ENCODE measurements around the gene IGSF21. TPM values are rescaled to one million over a fixed set of nuclear protein-coding genes. Genes with fewer than 3 reads are reported as not detected.

IGSF21 gene
- total RNA-seq, 1 donor from 2014 or later: 3.2 TPM

- intact Hi-C loops (cut with DNase I): no loop called here
- no peak for DNase-seq (ENCODE audit: extremely low spot score in 2 of 2)
- H3K4me1 ChIP-seq: peaks cover 40% of the 10 kb centered on the region
- peaks cover 14% of the 10 kb centered on the region for H3K27me3 ChIP-seq
- H3K27ac ChIP-seq: no peak overlapping the region
- TF ChIP-seq CTCF (IDR thresholded peaks at IDR 0.05) (no peak), POLR2AphosphoS5 (IDR thresholded peaks at IDR 0.05; ENCODE audit: insufficient read depth in 1 of 2, low read depth in 1 of 2) (no peak), POLR2A (IDR thresholded peaks at IDR 0.05) (no peak)
- H3K9me3 ChIP-seq: no peaks in the 10 kb centered on the region
- no peaks in the 10 kb centered on the region for H3K36me3 ChIP-seq
- peak overlapping the region; percentile 19 to 35 for H3K4me3 ChIP-seq
These were observed 3.4 kb downstream of the IGSF21 start for GRCh38 chr1:18110968-18111367.

- Histone ChIP-seq H3K4me1 (peaks cover 40% of the 10 kb centered on the region), H3K9me3 (no peaks in the 10 kb centered on the region), H3K36me3 (no peaks in the 10 kb centered on the region), H3K27me3 (peaks cover 14% of the 10 kb centered on the region), H3K27ac (no peak overlapping the region), H3K4me3 (no peak overlapping the region)
- no peak for DNase-seq (ENCODE audit: extremely low spot score in 2 of 2)
- intact Hi-C loops (cut with DNase I): no loop called here
- TF ChIP-seq POLR2A (IDR thresholded peaks at IDR 0.05) (no peak), CTCF (IDR thresholded peaks at IDR 0.05) (no peak), POLR2AphosphoS5 (IDR thresholded peaks at IDR 0.05; ENCODE audit: insufficient read depth in 1 of 2, low read depth in 1 of 2) (no peak)
These were observed 4.2 kb downstream of the IGSF21 start for GRCh38 chr1:18111605-18112297.

DNA sequence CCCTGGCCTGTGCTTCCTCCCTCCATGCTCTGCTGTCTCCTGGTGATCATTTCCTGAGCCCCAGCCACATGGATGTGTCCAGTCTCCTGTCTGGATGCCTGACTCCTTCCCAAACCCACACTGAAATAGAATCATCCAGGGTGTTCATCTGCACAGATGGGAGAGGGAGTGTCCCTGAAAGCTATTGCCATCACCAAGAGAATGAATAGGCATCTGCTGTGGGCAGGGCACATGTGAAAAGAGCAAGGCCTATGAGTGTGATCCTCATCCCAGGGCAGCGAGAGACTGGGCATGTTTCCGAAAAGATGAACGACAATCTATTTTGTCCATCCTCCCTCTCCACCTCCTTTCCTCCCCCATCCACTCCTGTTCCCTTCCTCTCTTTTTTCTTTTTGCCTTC lies 5.0 kb downstream of the IGSF21 start:
- Histone ChIP-seq H3K4me1 (peaks cover 33% of the 10 kb centered on the region), H3K36me3 (no peaks in the 10 kb centered on the region), H3K27ac (no peak overlapping the region), H3K9me3 (no peaks in the 10 kb centered on the region), H3K4me3 (no peak overlapping the region), H3K27me3 (peaks cover 14% of the 10 kb centered on the region)
- intact Hi-C loops (cut with DNase I): no loop called here
- TF ChIP-seq CTCF (IDR thresholded peaks at IDR 0.05) (no peak), POLR2A (IDR thresholded peaks at IDR 0.05) (no peak), POLR2AphosphoS5 (IDR thresholded peaks at IDR 0.05; ENCODE audit: insufficient read depth in 1 of 2, low read depth in 1 of 2) (no peak)
- DNase-seq (ENCODE audit: extremely low spot score in 2 of 2): no peak

DNA sequence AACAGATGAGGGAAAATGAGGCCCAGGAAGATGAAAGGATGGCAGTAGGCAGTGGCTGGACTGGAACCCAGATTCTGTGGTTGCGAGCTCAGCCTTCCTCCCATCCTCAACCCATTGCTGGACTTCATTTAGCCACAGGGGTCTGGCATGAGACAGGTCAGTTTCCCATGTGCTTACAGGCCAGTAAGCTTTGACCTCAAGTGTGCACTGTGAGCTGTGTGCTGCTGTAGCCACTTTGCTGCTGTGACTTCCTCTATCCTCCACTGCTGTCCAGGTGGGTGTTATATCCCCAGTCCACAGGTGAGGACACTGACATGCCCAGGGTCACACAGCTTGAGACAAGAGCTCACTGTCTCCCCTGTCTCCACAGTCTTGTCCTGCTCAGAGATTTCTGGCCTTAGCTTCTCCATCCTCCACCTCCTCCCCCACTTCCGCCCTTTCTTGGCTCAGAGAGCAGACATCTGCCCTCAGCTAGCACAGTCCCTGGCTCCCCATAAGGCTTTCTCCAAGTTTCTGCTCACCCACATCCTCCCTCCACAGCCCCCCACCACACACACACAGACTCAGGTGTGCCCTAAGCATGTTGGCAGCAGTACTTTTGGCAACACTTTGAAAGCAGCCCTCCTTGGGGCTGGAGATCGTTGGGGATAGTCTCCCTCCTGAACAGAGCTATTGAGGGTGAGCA lies 7.3 kb downstream of the IGSF21 start:
- DNase-seq (ENCODE audit: extremely low spot score in 2 of 2): no peak
- intact Hi-C loops (cut with DNase I): no loop called here
- Histone ChIP-seq H3K36me3 (no peaks in the 10 kb centered on the region), H3K4me1 (peaks cover 14% of the 10 kb centered on the region), H3K27ac (no peak overlapping the region), H3K4me3 (no peak overlapping the region), H3K27me3 (peaks cover 8% of the 10 kb centered on the region), H3K9me3 (no peaks in the 10 kb centered on the region)
- TF ChIP-seq CTCF (IDR thresholded peaks at IDR 0.05) (no peak), POLR2AphosphoS5 (IDR thresholded peaks at IDR 0.05; ENCODE audit: insufficient read depth in 1 of 2, low read depth in 1 of 2) (no peak), POLR2A (IDR thresholded peaks at IDR 0.05) (no peak)

GRCh38 chr1:18116777-18117176 lies 9.2 kb downstream of the IGSF21 start:
- H3K27me3 ChIP-seq: no peaks in the 10 kb centered on the region
- TF ChIP-seq CTCF (IDR thresholded peaks at IDR 0.05) (no peak), POLR2AphosphoS5 (IDR thresholded peaks at IDR 0.05; ENCODE audit: insufficient read depth in 1 of 2, low read depth in 1 of 2) (no peak), POLR2A (IDR thresholded peaks at IDR 0.05) (no peak)
- no peak for DNase-seq (ENCODE audit: extremely low spot score in 2 of 2)

More at GRCh38 chr1:18116777-18117176, 9.2 kb downstream of the IGSF21 start:
- Histone ChIP-seq H3K4me1 (no peaks in the 10 kb centered on the region), H3K9me3 (no peaks in the 10 kb centered on the region), H3K36me3 (no peaks in the 10 kb centered on the region), H3K4me3 (no peak overlapping the region), H3K27ac (no peak overlapping the region)
- intact Hi-C loops (cut with DNase I): no loop called here

All from vagina (tissue), 2 donors.